Lower leg skin (tissue), 3 donors: Measurements from ENCODE around the gene SLC17A9.

Source experiments
- CTCF ChIP-seq, 3 donors: fragments of 450-650 bp; IDR thresholded peaks; one replicate each; pipeline ENCODE4 v1.5.1; 2016; ENCODE audit warnings: antibody characterized with exemption in 3 of 3, mild to moderate bottlenecking in 3 of 3, moderate library complexity in 2 of 3
- POLR2A ChIP-seq, 2 donors: fragments of 450-650 bp; IDR thresholded peaks; one replicate each; pipeline ENCODE4 v1.6.1; 2016 to 2017; ENCODE audit warnings: antibody characterized with exemption in 2 of 2, mild to moderate bottlenecking in 1 of 2, moderate library complexity in 1 of 2

GRCh38 chr20:62963614-62964397 lies 11.3 kb downstream of the SLC17A9 start:
- TF ChIP-seq CTCF (IDR thresholded peaks at IDR 0.05) (no peak), POLR2A (IDR thresholded peaks at IDR 0.05) (no peak)
